ENCODE results near the gene NUP214.

NUP214 gene

GRCh38 chr9:131246618-131247017, 121.2 kb downstream of the NUP214 start:
- peaks cover 7% of the 10 kb centered on the region for H3K9me3 ChIP-seq (ENCODE audit: control insufficient read depth, low read length)
- WGBS, 2 experiments (ENCODE audit: insufficient coverage in 2 of 2) = 85% methylated on average over 3 of the region's 4 CpGs; no CpG with 5 or more reads in 1 of the 2 experiments

GRCh38 chr9:131252120-131252519, 126.7 kb downstream of the NUP214 start:
- Histone ChIP-seq H3K9me3 (ENCODE audit: control insufficient read depth, low read length) (no peaks in the 10 kb centered on the region), H3K4me3 (ENCODE audit: extremely low read depth, insufficient read depth, low read length, poor library complexity, severe bottlenecking) (no peak overlapping the region), H3K27ac (ENCODE audit: low read depth, low read length, severe bottlenecking) (no peak overlapping the region), H3K36me3 (ENCODE audit: control insufficient read depth, insufficient read depth, low read length) (no peaks in the 10 kb centered on the region), H3K4me1 (ENCODE audit: control insufficient read depth, insufficient read depth, low read length, poor library complexity, severe bottlenecking) (peaks cover 5% of the 10 kb centered on the region)
- WGBS, 2 experiments (ENCODE audit: insufficient coverage in 2 of 2) = 93% methylated on average over 20 to 23 of the region's 23 CpGs

More at GRCh38 chr9:131246618-131247017, 121.2 kb downstream of the NUP214 start:
- Histone ChIP-seq H3K36me3 (ENCODE audit: control insufficient read depth, insufficient read depth, low read length) (no peaks in the 10 kb centered on the region), H3K4me3 (ENCODE audit: extremely low read depth, insufficient read depth, low read length, poor library complexity, severe bottlenecking) (no peak overlapping the region), H3K27ac (ENCODE audit: low read depth, low read length, severe bottlenecking) (no peak overlapping the region), H3K4me1 (ENCODE audit: control insufficient read depth, insufficient read depth, low read length, poor library complexity, severe bottlenecking) (no peaks in the 10 kb centered on the region)

GRCh38 chr9:131253891-131254491, 128.6 kb downstream of the NUP214 start:
- Histone ChIP-seq H3K36me3 (ENCODE audit: control insufficient read depth, insufficient read depth, low read length) (no peaks in the 10 kb centered on the region), H3K27ac (ENCODE audit: low read depth, low read length, severe bottlenecking) (peak overlapping the region; percentile 64), H3K4me3 (ENCODE audit: extremely low read depth, insufficient read depth, low read length, poor library complexity, severe bottlenecking) (no peak overlapping the region), H3K4me1 (ENCODE audit: control insufficient read depth, insufficient read depth, low read length, poor library complexity, severe bottlenecking) (peaks cover 5% of the 10 kb centered on the region), H3K9me3 (ENCODE audit: control insufficient read depth, low read length) (no peaks in the 10 kb centered on the region)
- 85% methylated on average over 12 to 14 of the region's 14 CpGs for WGBS, 2 experiments (ENCODE audit: insufficient coverage in 2 of 2)

GRCh38 chr9:131254626-131255025, 129.2 kb downstream of the NUP214 start:
- H3K27ac ChIP-seq (ENCODE audit: low read depth, low read length, severe bottlenecking) = peak overlapping the region; percentile 64
- no peaks in the 10 kb centered on the region for H3K36me3 ChIP-seq (ENCODE audit: control insufficient read depth, insufficient read depth, low read length)
- 91 to 97% methylated on average over 9 to 12 of the region's 14 CpGs for WGBS, 2 experiments (ENCODE audit: insufficient coverage in 2 of 2)
- no peak overlapping the region for H3K4me3 ChIP-seq (ENCODE audit: extremely low read depth, insufficient read depth, low read length, poor library complexity, severe bottlenecking)
- peaks cover 5% of the 10 kb centered on the region for H3K4me1 ChIP-seq (ENCODE audit: control insufficient read depth, insufficient read depth, low read length, poor library complexity, severe bottlenecking)
- H3K9me3 ChIP-seq (ENCODE audit: control insufficient read depth, low read length) = no peaks in the 10 kb centered on the region

- H3K9me3 ChIP-seq (ENCODE audit: control insufficient read depth, low read length) = no peaks in the 10 kb centered on the region
- H3K27ac ChIP-seq (ENCODE audit: low read depth, low read length, severe bottlenecking) = peak overlapping the region; percentile 36
- H3K4me3 ChIP-seq (ENCODE audit: extremely low read depth, insufficient read depth, low read length, poor library complexity, severe bottlenecking) = no peak overlapping the region
- H3K4me1 ChIP-seq (ENCODE audit: control insufficient read depth, insufficient read depth, low read length, poor library complexity, severe bottlenecking) = peaks cover 5% of the 10 kb centered on the region
- WGBS, 2 experiments (ENCODE audit: insufficient coverage in 2 of 2) = 86 to 100% methylated on average over 4 to 8 of the region's 8 CpGs
- H3K36me3 ChIP-seq (ENCODE audit: control insufficient read depth, insufficient read depth, low read length) = peaks cover 5% of the 10 kb centered on the region
These were observed 130.4 kb downstream of the NUP214 start for GRCh38 chr9:131255676-131256197.

- H3K9me3 ChIP-seq (ENCODE audit: control insufficient read depth, low read length) = no peaks in the 10 kb centered on the region
- peaks cover 5% of the 10 kb centered on the region for H3K4me1 ChIP-seq (ENCODE audit: control insufficient read depth, insufficient read depth, low read length, poor library complexity, severe bottlenecking)
- H3K4me3 ChIP-seq (ENCODE audit: extremely low read depth, insufficient read depth, low read length, poor library complexity, severe bottlenecking) = no peak overlapping the region
- no peak overlapping the region for H3K27ac ChIP-seq (ENCODE audit: low read depth, low read length, severe bottlenecking)
- WGBS, 2 experiments (ENCODE audit: insufficient coverage in 2 of 2) = 89 to 93% methylated on average over 9 to 10 of the region's 15 CpGs
- peaks cover 6% of the 10 kb centered on the region for H3K36me3 ChIP-seq (ENCODE audit: control insufficient read depth, insufficient read depth, low read length)
These were observed 132.1 kb downstream of the NUP214 start for GRCh38 chr9:131257266-131258025.

- Histone ChIP-seq H3K4me3 (ENCODE audit: extremely low read depth, insufficient read depth, low read length, poor library complexity, severe bottlenecking) (no peak overlapping the region), H3K27ac (ENCODE audit: low read depth, low read length, severe bottlenecking) (no peak overlapping the region), H3K36me3 (ENCODE audit: control insufficient read depth, insufficient read depth, low read length) (peaks cover 6% of the 10 kb centered on the region), H3K9me3 (ENCODE audit: control insufficient read depth, low read length) (no peaks in the 10 kb centered on the region), H3K4me1 (ENCODE audit: control insufficient read depth, insufficient read depth, low read length, poor library complexity, severe bottlenecking) (peaks cover 5% of the 10 kb centered on the region)
- 93 to 94% methylated on average over 13 to 15 of the region's 15 CpGs for WGBS, 2 experiments (ENCODE audit: insufficient coverage in 2 of 2)
These were observed 132.8 kb downstream of the NUP214 start for GRCh38 chr9:131258186-131258585.

GRCh38 chr9:131258698-131259431, 133.5 kb downstream of the NUP214 start:
- Histone ChIP-seq H3K4me1 (ENCODE audit: control insufficient read depth, insufficient read depth, low read length, poor library complexity, severe bottlenecking) (peaks cover 5% of the 10 kb centered on the region), H3K36me3 (ENCODE audit: control insufficient read depth, insufficient read depth, low read length) (peaks cover 6% of the 10 kb centered on the region), H3K4me3 (ENCODE audit: extremely low read depth, insufficient read depth, low read length, poor library complexity, severe bottlenecking) (no peak overlapping the region), H3K27ac (ENCODE audit: low read depth, low read length, severe bottlenecking) (no peak overlapping the region), H3K9me3 (ENCODE audit: control insufficient read depth, low read length) (no peaks in the 10 kb centered on the region)
- WGBS, 2 experiments (ENCODE audit: insufficient coverage in 2 of 2) = 90 to 95% methylated on average over 23 to 24 of the region's 25 CpGs

- no peak overlapping the region for H3K4me3 ChIP-seq (ENCODE audit: extremely low read depth, insufficient read depth, low read length, poor library complexity, severe bottlenecking)
- H3K36me3 ChIP-seq (ENCODE audit: control insufficient read depth, insufficient read depth, low read length) = peaks cover 6% of the 10 kb centered on the region
- H3K9me3 ChIP-seq (ENCODE audit: control insufficient read depth, low read length) = no peaks in the 10 kb centered on the region
- H3K4me1 ChIP-seq (ENCODE audit: control insufficient read depth, insufficient read depth, low read length, poor library complexity, severe bottlenecking) = peaks cover 5% of the 10 kb centered on the region
- H3K27ac ChIP-seq (ENCODE audit: low read depth, low read length, severe bottlenecking) = no peak overlapping the region
- 89 to 94% methylated on average over 6 of the region's 12 CpGs for WGBS, 2 experiments (ENCODE audit: insufficient coverage in 2 of 2)
These were observed 134.1 kb downstream of the NUP214 start for GRCh38 chr9:131259432-131259898.

GRCh38 chr9:131259916-131260597, 134.7 kb downstream of the NUP214 start:
- WGBS, 2 experiments (ENCODE audit: insufficient coverage in 2 of 2) = 74 to 84% methylated on average over 10 to 17 of the region's 20 CpGs
- no peak overlapping the region for H3K4me3 ChIP-seq (ENCODE audit: extremely low read depth, insufficient read depth, low read length, poor library complexity, severe bottlenecking)
- H3K36me3 ChIP-seq (ENCODE audit: control insufficient read depth, insufficient read depth, low read length) = peaks cover 6% of the 10 kb centered on the region
- H3K9me3 ChIP-seq (ENCODE audit: control insufficient read depth, low read length) = no peaks in the 10 kb centered on the region
- H3K4me1 ChIP-seq (ENCODE audit: control insufficient read depth, insufficient read depth, low read length, poor library complexity, severe bottlenecking) = peaks cover 5% of the 10 kb centered on the region
- H3K27ac ChIP-seq (ENCODE audit: low read depth, low read length, severe bottlenecking) = no peak overlapping the region
